GM23338 (cell line): Measurements from ENCODE around the gene RHBDL3. TPM values are rescaled to one million over a fixed set of nuclear protein-coding genes. Genes with fewer than 3 reads are reported as not detected.

Experiments
- ATAC-seq: fragments of 200-7000 bp; cut with Tn5 transposase; 3 replicates; pipeline ENCODE4 v1.9.1; 2020
- DNase-seq: peaks from one replicate; pipeline ENCODE4 v3.0.0-alpha.2; 2015; ENCODE audit warnings: low spot score
- H2AFZ ChIP-seq: fragments of 200-600 bp; sonication (generic); 2 replicates; pipeline ENCODE4 v1.8.0; 2016; ENCODE audit warnings: antibody characterized with exemption, mild to moderate bottlenecking, moderate library complexity
- H3F3A ChIP-seq: fragments of 200-600 bp; sonication (generic); replicated peaks from 2 replicates; pipeline ENCODE4 v1.8.0; 2017; ENCODE audit warnings: antibody characterized with exemption, mixed run types, low read depth
- H3K27ac ChIP-seq: fragments of 200-600 bp; sonication (generic); 2 replicates; pipeline ENCODE4 v1.6.1; 2016; ENCODE audit warnings: low read depth
- H3K27me3 ChIP-seq: fragments of 200-600 bp; sonication (generic); 2 replicates; pipeline ENCODE4 v1.8.0; 2016; ENCODE audit warnings: mild to moderate bottlenecking, mixed run types, moderate library complexity; ENCODE audit not compliant: insufficient read depth
- H3K36me3 ChIP-seq: fragments of 200-600 bp; sonication (generic); 2 replicates; pipeline ENCODE4 v1.8.0; 2016; ENCODE audit warnings: mild to moderate bottlenecking; ENCODE audit not compliant: insufficient read depth
- H3K4me1 ChIP-seq: fragments of 200-600 bp; sonication (generic); 2 replicates; pipeline ENCODE4 v1.8.0; 2016; ENCODE audit warnings: mild to moderate bottlenecking, moderate library complexity; ENCODE audit not compliant: insufficient read depth
- H3K4me2 ChIP-seq: fragments of 200-600 bp; sonication (generic); 2 replicates; pipeline ENCODE4 v1.7.1; 2017; ENCODE audit warnings: mixed run types
- H3K4me3 ChIP-seq: fragments of 200-600 bp; sonication (generic); 2 replicates; pipeline ENCODE4 v1.6.1; 2016; ENCODE audit warnings: mixed run types
- H3K79me2 ChIP-seq: fragments of 200-600 bp; sonication (generic); replicated peaks from 2 replicates; pipeline ENCODE4 v1.8.0; 2017; ENCODE audit warnings: mild to moderate bottlenecking; ENCODE audit not compliant: insufficient read depth
- H3K9me2 ChIP-seq: fragments of 200-600 bp; sonication (generic); 2 replicates; pipeline ENCODE4 v1.8.0; 2017; ENCODE audit not compliant: insufficient read depth
- H4K20me1 ChIP-seq: fragments of 200-600 bp; sonication (generic); replicated peaks from 2 replicates; pipeline ENCODE4 v1.8.0; 2017; ENCODE audit warnings: mild to moderate bottlenecking; ENCODE audit not compliant: insufficient read depth
- H3K27ac Mint-ChIP-seq: 2 replicates; pipeline ENCODE4 v1.8.0; 2020; ENCODE audit warnings: inconsistent platforms, mild to moderate bottlenecking, moderate library complexity, mixed read lengths
- H3K27me3 Mint-ChIP-seq: 3 replicates; pipeline ENCODE4 v1.8.0; 2022; ENCODE audit warnings: low read depth, mild to moderate bottlenecking, moderate library complexity, mixed read lengths, inconsistent platforms; ENCODE audit not compliant: insufficient read depth, poor library complexity
- H3K36me3 Mint-ChIP-seq: 3 replicates; pipeline ENCODE4 v1.8.0; 2021; ENCODE audit warnings: low read depth, mild to moderate bottlenecking, inconsistent platforms, moderate library complexity, mixed read lengths
- H3K4me1 Mint-ChIP-seq: 3 replicates; pipeline ENCODE4 v1.8.0; 2020; ENCODE audit warnings: mild to moderate bottlenecking, inconsistent platforms, mixed read lengths
- H3K4me3 Mint-ChIP-seq: 3 replicates; pipeline ENCODE4 v1.8.0; 2021; ENCODE audit warnings: moderate library complexity, mild to moderate bottlenecking, inconsistent platforms, mixed read lengths
- H3K9me3 Mint-ChIP-seq: 3 replicates; pipeline ENCODE4 v1.8.0; 2020; ENCODE audit warnings: moderate library complexity, mild to moderate bottlenecking, inconsistent platforms, mixed read lengths
- CREB1 ChIP-seq: fragments of 250-450 bp; sonication (Bioruptor Pico); IDR thresholded peaks from 2 replicates; pipeline ENCODE4 v1.5.0; 2020; ENCODE audit warnings: low read depth, mild to moderate bottlenecking, moderate library complexity
- ETS1 ChIP-seq: IDR thresholded peaks from 2 replicates; pipeline ENCODE4 v1.6.1; 2016; ENCODE audit warnings: antibody characterized with exemption
- EZH2 ChIP-seq: fragments of 200-600 bp; sonication (generic); IDR thresholded peaks from one replicate; pipeline ENCODE4 v1.8.0; 2017; ENCODE audit warnings: antibody characterized with exemption, mild to moderate bottlenecking, low read depth; ENCODE audit not compliant: unreplicated experiment
- EZH2phosphoT487 ChIP-seq: fragments of 200-600 bp; sonication (generic); IDR thresholded peaks from one replicate; pipeline ENCODE4 v1.8.1; 2018; ENCODE audit warnings: antibody characterized with exemption; ENCODE audit not compliant: unreplicated experiment
- JUNB ChIP-seq: IDR thresholded peaks from one replicate; pipeline ENCODE4 v1.6.1; 2016; ENCODE audit warnings: antibody characterized with exemption; ENCODE audit not compliant: unreplicated experiment
- NANOG ChIP-seq: IDR thresholded peaks from 2 replicates; pipeline ENCODE4 v1.6.1; 2016; ENCODE audit warnings: antibody characterized with exemption, borderline replicate concordance
- POLR2AphosphoS5 ChIP-seq: IDR thresholded peaks from 2 replicates; pipeline ENCODE4 v1.6.1; 2016; ENCODE audit warnings: antibody characterized with exemption, low read depth
- REST ChIP-seq: IDR thresholded peaks from one replicate; pipeline ENCODE4 v1.6.1; 2018; ENCODE audit warnings: antibody characterized with exemption; ENCODE audit not compliant: unreplicated experiment
- STAT1 ChIP-seq: IDR thresholded peaks from one replicate; pipeline ENCODE4 v1.6.1; 2016; ENCODE audit warnings: antibody characterized with exemption; ENCODE audit not compliant: unreplicated experiment
- ZNF114 ChIP-seq: fragments of 250-450 bp; sonication (Bioruptor Pico); IDR thresholded peaks from 2 replicates; pipeline ENCODE4 v1.5.0; 2020; ENCODE audit warnings: mild to moderate bottlenecking, moderate library complexity
- ZNF331 ChIP-seq: fragments of 250-450 bp; sonication (Bioruptor Pico); IDR thresholded peaks from 2 replicates; pipeline ENCODE4 v1.5.0; 2020; ENCODE audit warnings: low read depth, mild to moderate bottlenecking, moderate library complexity
- polyA plus RNA-seq: library from polyadenylated mRNA; unstranded; fragments of >200 nt; fragmentation: Nextera tagmentation; extraction: Ambion mirVana; gene quantifications from 2 replicates; pipeline ENCODE4 v1.2.1, GENCODE V29; 2016
- total RNA-seq: library from RNA; depleted of rRNA; stranded (reverse); fragments of >200 nt; shearing (Covaris generic); gene quantifications from 2 replicates; pipeline ENCODE4 v1.2.3, GENCODE V29; 2014
- TF ChIP-seq, protein P1 (sequence below), 2 experiments: fragments of 200-600 bp in 1 of 2; sonication (generic) in 1 of 2; conservative IDR thresholded peaks; 2 replicates each; pipeline versions ENCODE4 v1.5.1 to v1.6.1; 2016 to 2017; ENCODE audit warnings: antibody characterized with exemption in 2 of 2, low read depth in 2 of 2, mild to moderate bottlenecking in 2 of 2, moderate library complexity in 1 of 2
- TF ChIP-seq, protein P2 (sequence below): fragments of 250-450 bp; sonication (Bioruptor Pico); IDR thresholded peaks from 2 replicates; pipeline ENCODE4 v1.5.0; 2020; ENCODE audit warnings: mild to moderate bottlenecking, moderate library complexity

The RHBDL3 gene
- total and polyA plus RNA-seq, 2 experiments from 2014 or later = 2.3 to 8.1 TPM

GRCh38 chr17:32297424-32297823, 31.8 kb downstream of the RHBDL3 start:
- H3K36me3 Mint-ChIP-seq = no peaks in the 10 kb centered on the region; the same call in 2 of the 3 replicates
- no peaks in the 10 kb centered on the region for H3K36me3 ChIP-seq
- H3K4me2 ChIP-seq = no peak overlapping the region
- no peak overlapping the region for H3K27ac Mint-ChIP-seq
- DNase-seq = no peak
- no peaks in the 10 kb centered on the region for H3K9me2 ChIP-seq
- peaks cover 8% of the 10 kb centered on the region for H3K27me3 Mint-ChIP-seq
- H3K4me3 Mint-ChIP-seq = no peak overlapping the region
- H3K79me2 ChIP-seq = no peaks in the 10 kb centered on the region
- H3K4me1 ChIP-seq = peaks cover 7% of the 10 kb centered on the region
- H3K4me3 ChIP-seq = no peak overlapping the region
- H3K27me3 ChIP-seq = no peaks in the 10 kb centered on the region
- ATAC-seq = no peak
- H3K9me3 Mint-ChIP-seq = no peaks in the 10 kb centered on the region; the same call in 2 of the 3 replicates
- peaks cover 19% of the 10 kb centered on the region for H3K4me1 Mint-ChIP-seq
- no peak overlapping the region for H3K27ac ChIP-seq
- H4K20me1 ChIP-seq = no peaks in the 10 kb centered on the region
- TF ChIP-seq REST (no peak), NANOG (no peak), ETS1 (no peak), ZNF114 (CRISPR knock-in tag) (no peak), JUNB (no peak), EZH2phosphoT487 (no peak), CREB1 (CRISPR knock-in tag) (no peak), POLR2AphosphoS5 (no peak), STAT1 (no peak), ZNF331 (CRISPR knock-in tag) (no peak), EZH2 (no peak)
- TF ChIP-seq, protein P1, sequence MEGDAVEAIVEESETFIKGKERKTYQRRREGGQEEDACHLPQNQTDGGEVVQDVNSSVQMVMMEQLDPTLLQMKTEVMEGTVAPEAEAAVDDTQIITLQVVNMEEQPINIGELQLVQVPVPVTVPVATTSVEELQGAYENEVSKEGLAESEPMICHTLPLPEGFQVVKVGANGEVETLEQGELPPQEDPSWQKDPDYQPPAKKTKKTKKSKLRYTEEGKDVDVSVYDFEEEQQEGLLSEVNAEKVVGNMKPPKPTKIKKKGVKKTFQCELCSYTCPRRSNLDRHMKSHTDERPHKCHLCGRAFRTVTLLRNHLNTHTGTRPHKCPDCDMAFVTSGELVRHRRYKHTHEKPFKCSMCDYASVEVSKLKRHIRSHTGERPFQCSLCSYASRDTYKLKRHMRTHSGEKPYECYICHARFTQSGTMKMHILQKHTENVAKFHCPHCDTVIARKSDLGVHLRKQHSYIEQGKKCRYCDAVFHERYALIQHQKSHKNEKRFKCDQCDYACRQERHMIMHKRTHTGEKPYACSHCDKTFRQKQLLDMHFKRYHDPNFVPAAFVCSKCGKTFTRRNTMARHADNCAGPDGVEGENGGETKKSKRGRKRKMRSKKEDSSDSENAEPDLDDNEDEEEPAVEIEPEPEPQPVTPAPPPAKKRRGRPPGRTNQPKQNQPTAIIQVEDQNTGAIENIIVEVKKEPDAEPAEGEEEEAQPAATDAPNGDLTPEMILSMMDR (conservative IDR thresholded peaks at IDR 0.05; ENCODE audit: low read depth in 2 of 2) = no peak
- TF ChIP-seq, protein P2, sequence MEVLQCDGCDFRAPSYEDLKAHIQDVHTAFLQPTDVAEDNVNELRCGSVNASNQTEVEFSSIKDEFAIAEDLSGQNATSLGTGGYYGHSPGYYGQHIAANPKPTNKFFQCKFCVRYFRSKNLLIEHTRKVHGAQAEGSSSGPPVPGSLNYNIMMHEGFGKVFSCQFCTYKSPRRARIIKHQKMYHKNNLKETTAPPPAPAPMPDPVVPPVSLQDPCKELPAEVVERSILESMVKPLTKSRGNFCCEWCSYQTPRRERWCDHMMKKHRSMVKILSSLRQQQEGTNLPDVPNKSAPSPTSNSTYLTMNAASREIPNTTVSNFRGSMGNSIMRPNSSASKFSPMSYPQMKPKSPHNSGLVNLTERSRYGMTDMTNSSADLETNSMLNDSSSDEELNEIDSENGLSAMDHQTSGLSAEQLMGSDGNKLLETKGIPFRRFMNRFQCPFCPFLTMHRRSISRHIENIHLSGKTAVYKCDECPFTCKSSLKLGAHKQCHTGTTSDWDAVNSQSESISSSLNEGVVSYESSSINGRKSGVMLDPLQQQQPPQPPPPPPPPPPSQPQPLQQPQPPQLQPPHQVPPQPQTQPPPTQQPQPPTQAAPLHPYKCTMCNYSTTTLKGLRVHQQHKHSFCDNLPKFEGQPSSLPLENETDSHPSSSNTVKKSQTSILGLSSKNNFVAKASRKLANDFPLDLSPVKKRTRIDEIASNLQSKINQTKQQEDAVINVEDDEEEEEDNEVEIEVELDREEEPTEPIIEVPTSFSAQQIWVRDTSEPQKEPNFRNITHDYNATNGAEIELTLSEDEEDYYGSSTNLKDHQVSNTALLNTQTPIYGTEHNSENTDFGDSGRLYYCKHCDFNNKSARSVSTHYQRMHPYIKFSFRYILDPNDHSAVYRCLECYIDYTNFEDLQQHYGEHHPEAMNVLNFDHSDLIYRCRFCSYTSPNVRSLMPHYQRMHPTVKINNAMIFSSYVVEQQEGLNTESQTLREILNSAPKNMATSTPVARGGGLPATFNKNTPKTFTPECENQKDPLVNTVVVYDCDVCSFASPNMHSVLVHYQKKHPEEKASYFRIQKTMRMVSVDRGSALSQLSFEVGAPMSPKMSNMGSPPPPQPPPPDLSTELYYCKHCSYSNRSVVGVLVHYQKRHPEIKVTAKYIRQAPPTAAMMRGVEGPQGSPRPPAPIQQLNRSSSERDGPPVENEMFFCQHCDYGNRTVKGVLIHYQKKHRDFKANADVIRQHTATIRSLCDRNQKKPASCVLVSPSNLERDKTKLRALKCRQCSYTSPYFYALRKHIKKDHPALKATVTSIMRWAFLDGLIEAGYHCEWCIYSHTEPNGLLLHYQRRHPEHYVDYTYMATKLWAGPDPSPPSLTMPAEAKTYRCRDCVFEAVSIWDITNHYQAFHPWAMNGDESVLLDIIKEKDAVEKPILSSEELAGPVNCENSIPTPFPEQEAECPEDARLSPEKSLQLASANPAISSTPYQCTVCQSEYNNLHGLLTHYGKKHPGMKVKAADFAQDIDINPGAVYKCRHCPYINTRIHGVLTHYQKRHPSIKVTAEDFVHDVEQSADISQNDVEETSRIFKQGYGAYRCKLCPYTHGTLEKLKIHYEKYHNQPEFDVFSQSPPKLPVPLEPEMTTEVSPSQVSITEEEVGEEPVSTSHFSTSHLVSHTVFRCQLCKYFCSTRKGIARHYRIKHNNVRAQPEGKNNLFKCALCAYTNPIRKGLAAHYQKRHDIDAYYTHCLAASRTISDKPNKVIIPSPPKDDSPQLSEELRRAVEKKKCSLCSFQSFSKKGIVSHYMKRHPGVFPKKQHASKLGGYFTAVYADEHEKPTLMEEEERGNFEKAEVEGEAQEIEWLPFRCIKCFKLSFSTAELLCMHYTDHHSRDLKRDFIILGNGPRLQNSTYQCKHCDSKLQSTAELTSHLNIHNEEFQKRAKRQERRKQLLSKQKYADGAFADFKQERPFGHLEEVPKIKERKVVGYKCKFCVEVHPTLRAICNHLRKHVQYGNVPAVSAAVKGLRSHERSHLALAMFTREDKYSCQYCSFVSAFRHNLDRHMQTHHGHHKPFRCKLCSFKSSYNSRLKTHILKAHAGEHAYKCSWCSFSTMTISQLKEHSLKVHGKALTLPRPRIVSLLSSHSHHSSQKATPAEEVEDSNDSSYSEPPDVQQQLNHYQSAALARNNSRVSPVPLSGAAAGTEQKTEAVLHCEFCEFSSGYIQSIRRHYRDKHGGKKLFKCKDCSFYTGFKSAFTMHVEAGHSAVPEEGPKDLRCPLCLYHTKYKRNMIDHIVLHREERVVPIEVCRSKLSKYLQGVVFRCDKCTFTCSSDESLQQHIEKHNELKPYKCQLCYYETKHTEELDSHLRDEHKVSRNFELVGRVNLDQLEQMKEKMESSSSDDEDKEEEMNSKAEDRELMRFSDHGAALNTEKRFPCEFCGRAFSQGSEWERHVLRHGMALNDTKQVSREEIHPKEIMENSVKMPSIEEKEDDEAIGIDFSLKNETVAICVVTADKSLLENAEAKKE (CRISPR knock-in tag) = no peak
- no peak overlapping the region for H2AFZ ChIP-seq
- 0 out of 2 replicates have a peak, but pooled peaks cover 6% of the 10 kb centered on the region for H3F3A ChIP-seq
